ENCODE results near the gene LYRM9. TPM values are rescaled to one million over a fixed set of nuclear protein-coding genes. Genes with fewer than 3 reads are reported as not detected.

Gene LYRM9
- total and polyA plus RNA-seq, 10 of the 15 experiments (the other 5 are each of a cell fraction or from before 2014, with no cell fraction given) = 1.8 to 8.3 (median 4.6) TPM

DNA sequence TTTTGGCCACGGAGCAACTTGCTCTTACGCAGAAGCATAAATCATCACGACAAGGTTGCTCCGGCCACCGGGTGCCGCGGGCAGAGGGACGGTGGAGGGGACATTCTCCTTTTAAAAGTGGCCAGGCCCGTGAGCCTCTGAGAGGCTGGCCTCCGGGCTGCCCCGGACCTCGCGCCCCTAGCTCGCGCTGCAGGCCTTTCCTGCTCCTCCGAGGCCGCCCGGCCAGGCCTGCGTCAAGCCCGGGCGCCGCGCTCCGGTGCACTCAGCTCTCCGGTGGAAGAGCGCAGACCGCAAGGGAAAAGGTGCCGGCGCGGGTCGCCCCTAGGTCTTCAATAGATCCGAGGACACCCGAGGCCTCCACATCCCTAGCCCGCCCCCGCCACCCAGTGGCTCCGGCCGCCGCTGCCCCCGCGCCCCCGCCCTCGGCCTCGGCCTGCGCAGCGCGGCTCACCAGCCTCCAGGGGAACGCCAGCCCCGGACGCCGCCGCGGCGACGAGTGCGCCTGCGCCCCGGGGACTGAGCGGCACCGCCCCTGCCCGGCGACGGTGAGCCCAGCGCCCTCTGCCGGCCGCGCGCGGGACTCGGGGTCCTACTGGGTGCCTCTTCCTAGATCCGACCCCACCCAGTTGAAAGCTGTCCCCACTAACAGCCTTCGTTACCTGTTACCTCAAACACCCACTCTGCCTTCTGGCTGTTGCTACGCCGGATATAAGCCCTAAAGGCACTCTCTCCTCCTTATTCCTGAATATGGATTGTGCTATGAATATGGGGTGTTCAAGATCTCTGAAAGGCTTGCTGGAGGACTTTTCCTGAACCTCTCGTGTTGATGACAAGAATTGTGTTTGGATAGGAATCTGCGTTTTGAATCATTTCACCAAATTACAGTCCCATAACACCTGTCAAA lies at the start of gene LYRM9 (continued):
- TF ChIP-seq EGR1 (IDR thresholded peaks at IDR 0.05; ENCODE audit: borderline replicate concordance in 1 of 2, low read depth in 2 of 2, low read length in 2 of 2) (peak in 1 of 2 experiments; percentile 87; a peak in 2 of 3 replicates), CBX5 (IDR thresholded peaks at IDR 0.05; ENCODE audit: low read depth) (no peak), SMC3 (IDR thresholded peaks at IDR 0.05; ENCODE audit: borderline replicate concordance, low read length) (peak; percentile 63), LARP7 (IDR thresholded peaks at IDR 0.05) (peak; percentile 67; the same call in 1 of the 2 replicates), POLR2A (IDR thresholded peaks at IDR 0.05; ENCODE audit: low read depth, low read length) (peak; percentile 72), PAX5 (IDR thresholded peaks at IDR 0.05; ENCODE audit: borderline replicate concordance, low read depth, low read length) (peak; percentile 75), GATAD2B (conservative IDR thresholded peaks at IDR 0.05; ENCODE audit: low read depth) (peak; percentile 64), SIN3A (IDR thresholded peaks at IDR 0.05; ENCODE audit: low read depth, low read length) (no peak), YY1 (IDR thresholded peaks at IDR 0.05; ENCODE audit: low read depth, low read length) (peak; percentile 55; the same call in 1 of the 2 replicates), TAF1 (IDR thresholded peaks at IDR 0.05; ENCODE audit: borderline replicate concordance, low read depth, low read length) (peak; percentile 23; the same call in 1 of the 2 replicates)
- TF ChIP-seq, protein P1, sequence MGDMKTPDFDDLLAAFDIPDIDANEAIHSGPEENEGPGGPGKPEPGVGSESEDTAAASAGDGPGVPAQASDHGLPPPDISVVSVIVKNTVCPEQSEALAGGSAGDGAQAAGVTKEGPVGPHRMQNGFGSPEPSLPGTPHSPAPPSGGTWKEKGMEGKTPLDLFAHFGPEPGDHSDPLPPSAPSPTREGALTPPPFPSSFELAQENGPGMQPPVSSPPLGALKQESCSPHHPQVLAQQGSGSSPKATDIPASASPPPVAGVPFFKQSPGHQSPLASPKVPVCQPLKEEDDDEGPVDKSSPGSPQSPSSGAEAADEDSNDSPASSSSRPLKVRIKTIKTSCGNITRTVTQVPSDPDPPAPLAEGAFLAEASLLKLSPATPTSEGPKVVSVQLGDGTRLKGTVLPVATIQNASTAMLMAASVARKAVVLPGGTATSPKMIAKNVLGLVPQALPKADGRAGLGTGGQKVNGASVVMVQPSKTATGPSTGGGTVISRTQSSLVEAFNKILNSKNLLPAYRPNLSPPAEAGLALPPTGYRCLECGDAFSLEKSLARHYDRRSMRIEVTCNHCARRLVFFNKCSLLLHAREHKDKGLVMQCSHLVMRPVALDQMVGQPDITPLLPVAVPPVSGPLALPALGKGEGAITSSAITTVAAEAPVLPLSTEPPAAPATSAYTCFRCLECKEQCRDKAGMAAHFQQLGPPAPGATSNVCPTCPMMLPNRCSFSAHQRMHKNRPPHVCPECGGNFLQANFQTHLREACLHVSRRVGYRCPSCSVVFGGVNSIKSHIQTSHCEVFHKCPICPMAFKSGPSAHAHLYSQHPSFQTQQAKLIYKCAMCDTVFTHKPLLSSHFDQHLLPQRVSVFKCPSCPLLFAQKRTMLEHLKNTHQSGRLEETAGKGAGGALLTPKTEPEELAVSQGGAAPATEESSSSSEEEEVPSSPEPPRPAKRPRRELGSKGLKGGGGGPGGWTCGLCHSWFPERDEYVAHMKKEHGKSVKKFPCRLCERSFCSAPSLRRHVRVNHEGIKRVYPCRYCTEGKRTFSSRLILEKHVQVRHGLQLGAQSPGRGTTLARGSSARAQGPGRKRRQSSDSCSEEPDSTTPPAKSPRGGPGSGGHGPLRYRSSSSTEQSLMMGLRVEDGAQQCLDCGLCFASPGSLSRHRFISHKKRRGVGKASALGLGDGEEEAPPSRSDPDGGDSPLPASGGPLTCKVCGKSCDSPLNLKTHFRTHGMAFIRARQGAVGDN (IDR thresholded peaks at IDR 0.05) = peak; percentile 84
- TF ChIP-seq, protein P2, sequence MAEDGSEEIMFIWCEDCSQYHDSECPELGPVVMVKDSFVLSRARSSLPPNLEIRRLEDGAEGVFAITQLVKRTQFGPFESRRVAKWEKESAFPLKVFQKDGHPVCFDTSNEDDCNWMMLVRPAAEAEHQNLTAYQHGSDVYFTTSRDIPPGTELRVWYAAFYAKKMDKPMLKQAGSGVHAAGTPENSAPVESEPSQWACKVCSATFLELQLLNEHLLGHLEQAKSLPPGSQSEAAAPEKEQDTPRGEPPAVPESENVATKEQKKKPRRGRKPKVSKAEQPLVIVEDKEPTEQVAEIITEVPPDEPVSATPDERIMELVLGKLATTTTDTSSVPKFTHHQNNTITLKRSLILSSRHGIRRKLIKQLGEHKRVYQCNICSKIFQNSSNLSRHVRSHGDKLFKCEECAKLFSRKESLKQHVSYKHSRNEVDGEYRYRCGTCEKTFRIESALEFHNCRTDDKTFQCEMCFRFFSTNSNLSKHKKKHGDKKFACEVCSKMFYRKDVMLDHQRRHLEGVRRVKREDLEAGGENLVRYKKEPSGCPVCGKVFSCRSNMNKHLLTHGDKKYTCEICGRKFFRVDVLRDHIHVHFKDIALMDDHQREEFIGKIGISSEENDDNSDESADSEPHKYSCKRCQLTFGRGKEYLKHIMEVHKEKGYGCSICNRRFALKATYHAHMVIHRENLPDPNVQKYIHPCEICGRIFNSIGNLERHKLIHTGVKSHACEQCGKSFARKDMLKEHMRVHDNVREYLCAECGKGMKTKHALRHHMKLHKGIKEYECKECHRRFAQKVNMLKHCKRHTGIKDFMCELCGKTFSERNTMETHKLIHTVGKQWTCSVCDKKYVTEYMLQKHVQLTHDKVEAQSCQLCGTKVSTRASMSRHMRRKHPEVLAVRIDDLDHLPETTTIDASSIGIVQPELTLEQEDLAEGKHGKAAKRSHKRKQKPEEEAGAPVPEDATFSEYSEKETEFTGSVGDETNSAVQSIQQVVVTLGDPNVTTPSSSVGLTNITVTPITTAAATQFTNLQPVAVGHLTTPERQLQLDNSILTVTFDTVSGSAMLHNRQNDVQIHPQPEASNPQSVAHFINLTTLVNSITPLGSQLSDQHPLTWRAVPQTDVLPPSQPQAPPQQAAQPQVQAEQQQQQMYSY (CRISPR knock-in tag; IDR thresholded peaks at IDR 0.05) = no peak
- TF ChIP-seq, protein P3, sequence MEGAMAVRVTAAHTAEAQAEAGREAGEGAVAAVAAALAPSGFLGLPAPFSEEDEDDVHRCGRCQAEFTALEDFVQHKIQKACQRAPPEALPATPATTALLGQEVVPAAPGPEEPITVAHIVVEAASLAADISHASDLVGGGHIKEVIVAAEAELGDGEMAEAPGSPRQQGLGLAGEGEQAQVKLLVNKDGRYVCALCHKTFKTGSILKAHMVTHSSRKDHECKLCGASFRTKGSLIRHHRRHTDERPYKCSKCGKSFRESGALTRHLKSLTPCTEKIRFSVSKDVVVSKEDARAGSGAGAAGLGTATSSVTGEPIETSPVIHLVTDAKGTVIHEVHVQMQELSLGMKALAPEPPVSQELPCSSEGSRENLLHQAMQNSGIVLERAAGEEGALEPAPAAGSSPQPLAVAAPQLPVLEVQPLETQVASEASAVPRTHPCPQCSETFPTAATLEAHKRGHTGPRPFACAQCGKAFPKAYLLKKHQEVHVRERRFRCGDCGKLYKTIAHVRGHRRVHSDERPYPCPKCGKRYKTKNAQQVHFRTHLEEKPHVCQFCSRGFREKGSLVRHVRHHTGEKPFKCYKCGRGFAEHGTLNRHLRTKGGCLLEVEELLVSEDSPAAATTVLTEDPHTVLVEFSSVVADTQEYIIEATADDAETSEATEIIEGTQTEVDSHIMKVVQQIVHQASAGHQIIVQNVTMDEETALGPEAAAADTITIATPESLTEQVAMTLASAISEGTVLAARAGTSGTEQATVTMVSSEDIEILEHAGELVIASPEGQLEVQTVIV (IDR thresholded peaks at IDR 0.05; ENCODE audit: borderline replicate concordance, partially characterized antibody) = no peak
- TF ChIP-seq, protein P4, sequence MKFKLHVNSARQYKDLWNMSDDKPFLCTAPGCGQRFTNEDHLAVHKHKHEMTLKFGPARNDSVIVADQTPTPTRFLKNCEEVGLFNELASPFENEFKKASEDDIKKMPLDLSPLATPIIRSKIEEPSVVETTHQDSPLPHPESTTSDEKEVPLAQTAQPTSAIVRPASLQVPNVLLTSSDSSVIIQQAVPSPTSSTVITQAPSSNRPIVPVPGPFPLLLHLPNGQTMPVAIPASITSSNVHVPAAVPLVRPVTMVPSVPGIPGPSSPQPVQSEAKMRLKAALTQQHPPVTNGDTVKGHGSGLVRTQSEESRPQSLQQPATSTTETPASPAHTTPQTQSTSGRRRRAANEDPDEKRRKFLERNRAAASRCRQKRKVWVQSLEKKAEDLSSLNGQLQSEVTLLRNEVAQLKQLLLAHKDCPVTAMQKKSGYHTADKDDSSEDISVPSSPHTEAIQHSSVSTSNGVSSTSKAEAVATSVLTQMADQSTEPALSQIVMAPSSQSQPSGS (IDR thresholded peaks at IDR 0.05; ENCODE audit: low read length) = no peak
- TF ChIP-seq, protein P5, sequence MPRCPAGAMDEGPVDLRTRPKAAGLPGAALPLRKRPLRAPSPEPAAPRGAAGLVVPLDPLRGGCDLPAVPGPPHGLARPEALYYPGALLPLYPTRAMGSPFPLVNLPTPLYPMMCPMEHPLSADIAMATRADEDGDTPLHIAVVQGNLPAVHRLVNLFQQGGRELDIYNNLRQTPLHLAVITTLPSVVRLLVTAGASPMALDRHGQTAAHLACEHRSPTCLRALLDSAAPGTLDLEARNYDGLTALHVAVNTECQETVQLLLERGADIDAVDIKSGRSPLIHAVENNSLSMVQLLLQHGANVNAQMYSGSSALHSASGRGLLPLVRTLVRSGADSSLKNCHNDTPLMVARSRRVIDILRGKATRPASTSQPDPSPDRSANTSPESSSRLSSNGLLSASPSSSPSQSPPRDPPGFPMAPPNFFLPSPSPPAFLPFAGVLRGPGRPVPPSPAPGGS (IDR thresholded peaks at IDR 0.05; ENCODE audit: borderline replicate concordance, insufficient read depth, low read depth, low read length, poor library complexity, severe bottlenecking) = no peak

All from GM12878 (cell line).